ENCODE data around the gene MACROD2.

Gene MACROD2

DNA sequence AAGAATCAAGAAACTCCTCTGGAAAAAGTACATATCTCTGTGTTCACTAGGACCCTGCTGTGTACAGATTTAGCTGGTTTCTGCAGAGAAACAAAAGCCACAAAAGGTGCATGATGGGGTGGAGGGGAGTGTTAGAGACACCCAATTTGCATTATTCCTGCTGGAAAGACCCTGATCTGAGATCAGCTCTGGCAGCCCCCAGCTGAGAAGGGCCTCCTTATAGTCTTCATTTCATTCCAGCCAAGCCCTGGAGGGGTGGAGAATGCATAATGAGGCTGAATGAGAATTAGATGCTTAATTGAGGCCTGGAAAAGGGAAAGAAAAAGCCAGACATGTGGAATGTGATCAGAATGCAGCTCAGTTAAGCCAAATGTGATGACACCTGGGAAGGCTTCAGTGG is 2032.4 kb downstream of the MACROD2 start:
- DNase-seq, result no peak

DNA sequence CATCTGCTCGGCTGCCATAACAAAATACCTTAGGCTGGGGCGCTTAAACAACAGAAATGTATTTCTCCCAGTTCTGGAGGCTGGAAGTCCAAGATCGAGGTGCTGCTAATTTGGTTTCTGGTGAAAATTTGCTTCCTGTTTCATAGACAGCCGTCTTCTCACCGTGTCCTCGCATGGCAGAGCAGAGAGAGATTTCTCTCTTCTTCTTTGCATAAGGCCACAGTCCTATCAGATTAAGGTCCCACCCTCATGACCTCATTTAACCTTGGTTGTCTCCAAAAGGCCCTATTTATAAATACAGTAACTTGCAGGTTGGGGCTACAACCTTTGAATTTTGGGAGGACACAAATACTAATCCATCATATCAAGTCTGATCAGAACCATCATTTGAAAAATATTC is 2033.6 kb downstream of the MACROD2 start:
- no peak for DNase-seq

DNA sequence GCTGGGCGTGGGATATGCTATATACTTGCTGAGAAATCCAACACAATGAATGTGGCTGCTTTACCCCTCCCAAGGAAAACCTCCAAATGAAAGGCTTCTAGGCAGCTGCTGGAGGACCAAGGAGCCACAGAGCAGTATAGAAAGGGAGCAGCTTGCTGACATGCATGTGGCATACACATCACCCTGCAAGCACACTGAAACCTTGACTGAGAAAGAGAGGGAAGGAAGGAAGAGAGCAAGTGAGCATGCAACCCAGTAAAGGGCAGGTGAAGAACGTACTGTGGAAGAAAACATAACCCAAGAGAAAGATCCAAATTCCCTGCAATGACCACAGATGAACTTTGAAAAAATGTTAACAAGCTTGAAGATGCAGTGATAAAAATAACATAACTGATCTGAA is 2034.9 kb downstream of the MACROD2 start:
- DNase-seq, result no peak

GRCh38 chr20:16035576-16035975 is 2040.3 kb downstream of the MACROD2 start:
- no peak for DNase-seq

DNA sequence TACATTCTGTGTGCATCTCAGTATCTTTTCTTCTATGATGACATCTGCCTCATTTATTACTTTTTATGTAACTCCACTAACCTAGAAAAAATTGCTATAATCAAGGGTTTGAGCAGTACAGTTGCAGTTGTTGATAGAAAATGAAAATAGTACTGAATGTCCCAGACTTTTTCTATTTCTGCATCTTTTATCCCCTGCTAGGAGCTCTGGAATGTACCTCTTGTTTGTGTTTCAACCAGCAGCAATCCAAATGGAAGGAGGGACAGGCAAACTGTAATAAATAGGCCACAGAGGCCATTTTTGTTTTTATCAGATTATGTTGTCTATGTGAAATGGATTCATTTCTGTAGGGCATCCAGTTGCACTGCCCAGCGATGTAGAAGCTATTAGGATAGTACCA is 2041.0 kb downstream of the MACROD2 start:
- DNase-seq, result no peak

DNA sequence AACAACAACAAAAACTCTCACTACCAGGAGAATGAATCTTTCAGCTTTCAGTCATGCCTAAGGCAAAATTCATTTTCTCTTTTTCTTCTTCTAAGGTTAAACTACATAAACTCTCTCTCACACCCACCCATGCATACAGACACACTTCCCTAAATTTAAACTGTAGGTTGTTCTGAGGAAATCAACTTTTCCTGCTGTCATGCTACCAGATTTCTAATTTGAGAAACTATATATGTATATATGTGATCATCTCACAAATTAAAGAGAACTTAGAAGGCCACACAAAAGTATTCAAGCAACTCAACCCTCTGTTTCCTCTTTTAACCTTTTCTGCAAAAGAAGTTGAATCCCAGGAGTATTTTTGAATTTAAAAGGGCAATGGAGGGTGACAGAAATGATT is 2045.4 kb downstream of the MACROD2 start:
- no peak for DNase-seq

DNA sequence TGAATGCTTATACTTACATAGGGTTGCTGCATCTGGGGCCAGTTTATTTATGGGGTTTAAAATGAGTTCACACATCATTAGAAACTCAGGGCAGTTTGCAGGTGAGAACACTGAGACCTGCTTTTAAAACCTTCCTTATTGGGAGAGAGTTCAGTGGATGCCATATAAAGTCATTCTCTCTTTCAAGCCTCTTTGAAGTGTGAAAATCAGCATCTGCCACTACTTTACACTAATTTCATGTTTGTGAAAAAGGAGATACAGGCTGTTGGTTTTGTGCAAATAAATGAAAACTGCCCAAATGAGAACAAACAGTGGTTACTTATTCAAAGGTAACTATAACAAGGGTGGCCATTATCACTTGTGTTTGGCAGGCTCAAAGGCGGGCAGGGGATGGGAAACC is 2047.4 kb downstream of the MACROD2 start:
- no peak for DNase-seq

- no peak for DNase-seq
These were observed 2048.6 kb downstream of the MACROD2 start for GRCh38 chr20:16043931-16044330.

GRCh38 chr20:16048876-16049275 is 2053.6 kb downstream of the MACROD2 start:
- no peak for DNase-seq

DNA sequence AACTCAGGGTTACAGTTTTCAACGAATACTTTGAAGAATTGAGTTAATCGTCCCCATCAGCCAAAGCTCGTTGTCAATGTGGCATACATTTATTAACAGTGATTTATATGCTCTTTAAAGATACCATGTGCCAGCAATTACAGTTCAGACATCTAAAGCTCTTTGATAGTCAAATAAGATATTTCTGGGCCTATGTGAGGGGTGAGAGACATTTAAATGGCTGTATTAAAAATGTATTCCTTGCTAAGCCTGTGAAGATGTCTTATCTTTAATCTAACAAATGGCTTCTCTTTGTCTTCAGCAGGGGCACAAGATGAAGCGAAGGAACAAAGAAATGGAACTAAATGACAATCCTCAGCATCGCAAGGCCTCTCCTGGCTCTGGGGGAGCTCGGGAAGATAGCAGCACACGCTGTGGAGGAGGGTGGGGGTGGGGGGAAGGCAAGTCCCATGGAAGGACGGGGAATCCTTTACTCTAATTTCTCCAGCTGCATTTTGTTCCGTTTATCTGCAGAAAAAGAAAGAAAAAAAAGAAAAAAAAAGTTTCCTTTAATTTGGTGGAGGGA is 2054.3 kb downstream of the MACROD2 start:
- no peak for DNase-seq

DNA sequence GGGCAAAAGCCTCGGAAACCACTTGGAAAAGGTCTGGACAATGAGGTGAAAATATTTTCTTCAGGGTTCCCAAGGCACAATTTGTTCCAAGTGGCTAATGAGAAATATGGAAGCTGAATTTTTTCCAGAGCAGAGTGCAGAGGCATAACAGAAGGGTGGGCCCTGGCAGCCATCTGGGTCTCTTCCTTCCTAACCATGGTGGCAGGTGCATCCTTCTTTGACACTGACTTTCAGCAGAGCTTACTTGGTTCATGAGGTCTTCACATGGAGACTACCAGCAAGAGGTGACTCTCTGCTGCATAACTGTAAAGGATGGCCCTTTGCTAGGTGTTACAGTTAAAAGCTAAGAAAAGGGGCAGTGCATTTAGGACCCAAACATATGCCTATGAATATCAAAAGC is 2055.1 kb downstream of the MACROD2 start:
- no peak for DNase-seq

GRCh38 chr20:16051968-16052367 is 2056.7 kb downstream of the MACROD2 start:
- no peak for DNase-seq

DNA sequence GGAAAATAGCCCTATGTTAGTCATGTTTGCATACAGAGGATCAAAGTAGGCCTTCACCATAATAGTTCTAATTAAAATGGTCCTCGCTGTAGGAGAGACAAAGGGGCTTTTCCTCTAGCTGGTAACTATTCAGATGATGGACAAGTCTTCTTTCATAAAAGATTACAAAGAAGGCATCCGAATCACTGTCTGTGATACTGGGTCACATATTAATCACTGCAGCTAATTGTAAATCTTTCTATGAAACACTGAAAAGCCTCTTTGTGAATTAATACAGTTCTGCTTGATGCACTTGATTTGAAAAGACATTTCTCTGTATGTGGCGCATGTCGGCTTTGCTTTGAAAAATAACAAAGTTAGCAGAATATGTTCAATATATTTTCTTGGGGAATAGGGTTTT is 2057.1 kb downstream of the MACROD2 start:
- no peak for DNase-seq

DNA sequence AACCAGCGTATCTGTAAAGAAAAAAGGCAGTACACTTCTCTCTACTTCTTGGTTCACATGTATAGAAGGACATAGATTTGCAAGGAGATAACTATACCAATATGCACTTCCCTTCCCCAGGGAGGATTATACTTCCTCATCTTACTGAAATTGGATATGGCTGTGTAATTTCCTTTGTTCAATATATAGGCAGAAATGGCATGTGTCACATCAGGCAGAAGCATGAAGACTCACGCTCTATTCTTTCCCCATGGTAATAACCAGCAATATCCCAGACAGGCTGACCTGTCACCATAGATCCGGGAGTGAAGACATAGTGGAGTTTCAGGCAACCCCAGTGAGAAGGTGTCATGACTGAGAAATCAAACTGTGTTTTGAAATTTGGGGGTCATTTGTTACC is 2059.7 kb downstream of the MACROD2 start:
- no peak for DNase-seq

GRCh38 chr20:16057651-16058050 is 2062.3 kb downstream of the MACROD2 start:
- no peak for DNase-seq

- DNase-seq, result no peak
These were observed 2063.0 kb downstream of the MACROD2 start for GRCh38 chr20:16058268-16058667.

DNA sequence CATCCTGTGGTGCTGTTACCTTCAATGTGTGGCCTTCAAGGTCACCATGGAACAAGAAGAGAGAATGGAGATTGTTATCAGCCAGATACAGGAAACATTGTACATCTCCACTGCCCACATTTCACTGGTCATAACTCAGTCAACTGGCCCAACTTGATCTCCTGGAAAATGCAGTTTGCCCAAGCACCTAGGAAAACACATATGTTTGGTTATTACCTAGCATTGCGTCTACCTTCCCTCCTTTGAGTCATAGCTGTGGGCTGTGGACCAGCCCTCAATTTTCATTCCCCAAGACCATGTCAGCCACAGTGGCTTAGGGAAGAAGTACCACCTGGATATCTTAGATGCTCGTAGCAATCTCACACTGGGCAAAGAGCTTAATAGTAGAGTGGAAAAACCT is 2064.5 kb downstream of the MACROD2 start:
- no peak for DNase-seq

DNA sequence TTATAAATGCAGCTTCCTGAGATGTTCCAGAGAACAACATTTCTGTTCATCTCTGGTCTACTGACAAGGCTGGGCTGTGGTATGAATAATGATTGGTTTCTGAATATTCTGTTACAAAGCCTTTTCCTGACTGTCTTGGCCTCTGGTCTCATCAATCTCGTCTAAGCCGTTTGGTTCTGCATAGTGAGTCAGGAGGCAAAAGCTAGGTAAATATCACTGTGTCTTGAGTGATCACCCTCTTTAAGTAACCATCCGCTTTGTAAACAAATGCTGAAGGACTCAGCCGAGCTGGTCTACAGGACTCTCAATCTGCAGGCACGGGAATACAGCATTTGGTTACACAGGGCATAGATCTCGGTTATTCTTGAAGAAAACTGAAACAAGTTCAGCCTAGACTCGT is 2066.0 kb downstream of the MACROD2 start:
- DNase-seq, result no peak

DNA sequence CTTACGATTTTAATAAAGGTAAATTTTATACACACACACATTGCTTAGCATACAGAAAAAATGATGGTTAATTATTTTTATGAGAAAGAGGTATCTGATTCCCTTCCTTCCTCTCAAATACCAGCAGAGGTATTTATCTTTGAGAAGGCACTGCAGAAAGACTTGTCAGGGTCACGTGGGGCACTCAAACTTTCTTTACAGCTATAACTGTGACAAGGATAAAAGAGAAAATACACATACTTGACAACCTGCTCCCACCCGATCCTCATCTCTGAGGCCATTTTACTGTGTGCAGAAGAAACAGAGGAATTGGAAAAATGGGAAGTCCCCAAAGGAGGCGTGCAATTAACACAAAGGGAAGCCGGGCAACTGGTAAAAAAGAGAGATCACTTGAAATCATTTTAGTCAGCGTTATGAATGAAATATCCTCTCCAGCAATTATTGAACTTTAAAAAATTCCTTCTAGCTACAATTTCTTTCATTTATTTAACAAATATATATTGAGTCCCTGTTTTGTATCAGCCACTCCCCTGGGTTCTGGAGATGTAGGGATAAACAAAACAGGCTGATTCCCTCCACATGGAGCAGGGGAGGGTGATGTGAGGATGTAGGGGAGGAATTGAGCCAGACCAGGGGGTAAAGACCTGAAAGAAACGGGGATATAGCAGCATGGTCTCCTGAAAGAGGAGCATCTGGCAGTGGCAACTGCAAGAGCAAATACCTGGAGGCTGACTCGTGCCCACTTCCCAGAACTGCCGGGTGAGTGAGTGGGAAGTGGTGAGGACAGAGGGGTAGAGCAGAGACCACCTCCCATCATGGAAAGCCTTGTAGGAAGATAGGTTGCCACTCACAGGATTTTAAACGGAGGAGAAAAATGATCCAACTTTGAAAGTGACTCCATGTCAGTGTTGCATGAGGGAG is 2067.6 kb downstream of the MACROD2 start:
- no peak for DNase-seq

- DNase-seq, result no peak
These were observed 2068.6 kb downstream of the MACROD2 start for GRCh38 chr20:16063881-16064280.

DNA sequence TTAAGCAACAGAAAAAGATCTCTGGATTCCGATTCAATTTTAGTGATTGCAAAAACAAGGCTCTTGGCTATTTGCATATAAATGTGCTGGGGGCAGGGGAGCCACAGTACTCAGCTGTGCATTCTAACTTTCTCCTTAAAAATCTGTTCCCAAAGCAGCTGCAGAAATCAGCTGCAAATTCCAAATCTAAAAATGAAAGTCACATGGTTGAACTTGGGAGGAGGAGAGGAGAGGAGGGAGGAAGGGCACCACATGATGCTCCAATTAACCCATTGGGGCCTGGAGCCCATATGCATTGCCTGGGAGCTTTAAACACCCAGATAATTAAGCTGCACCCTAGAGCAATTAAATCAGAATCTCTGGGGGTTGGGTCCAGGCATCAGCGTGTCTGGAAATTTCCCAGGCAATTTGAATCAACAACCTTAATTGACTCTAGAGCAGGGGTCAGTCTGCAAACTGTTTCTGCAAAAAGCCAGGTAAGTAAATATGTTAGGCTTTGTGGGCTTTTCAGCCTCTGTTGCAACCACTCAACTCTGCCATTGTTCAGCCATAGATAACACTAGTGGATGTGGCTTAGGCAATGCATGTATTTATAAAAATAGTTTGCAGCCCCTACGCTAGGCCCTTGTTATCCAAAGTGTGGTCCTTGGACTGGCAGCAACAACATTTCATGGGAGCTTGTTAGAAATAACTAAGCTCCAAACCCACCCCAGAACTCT is 2069.8 kb downstream of the MACROD2 start:
- no peak for DNase-seq

DNA sequence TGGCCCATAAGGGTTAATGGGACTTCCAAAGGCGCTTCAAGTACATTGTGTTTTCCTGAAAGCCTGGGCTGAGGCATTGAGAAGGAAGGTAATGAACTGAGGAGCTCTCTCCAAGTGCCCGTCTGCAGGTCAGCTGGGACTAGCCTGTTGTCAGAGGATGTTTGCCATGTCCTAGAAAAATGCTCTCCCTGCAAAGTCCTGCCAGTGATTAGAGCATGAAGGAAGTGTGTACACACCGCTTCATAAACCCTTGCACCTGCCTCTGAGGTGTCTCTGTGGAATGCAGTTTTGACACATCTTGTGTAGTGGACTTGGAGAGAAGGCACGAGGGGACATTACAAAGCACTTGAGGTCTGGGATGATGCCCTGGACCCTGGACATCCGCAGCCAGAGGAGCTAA is 2071.3 kb downstream of the MACROD2 start:
- no peak for DNase-seq

DNA sequence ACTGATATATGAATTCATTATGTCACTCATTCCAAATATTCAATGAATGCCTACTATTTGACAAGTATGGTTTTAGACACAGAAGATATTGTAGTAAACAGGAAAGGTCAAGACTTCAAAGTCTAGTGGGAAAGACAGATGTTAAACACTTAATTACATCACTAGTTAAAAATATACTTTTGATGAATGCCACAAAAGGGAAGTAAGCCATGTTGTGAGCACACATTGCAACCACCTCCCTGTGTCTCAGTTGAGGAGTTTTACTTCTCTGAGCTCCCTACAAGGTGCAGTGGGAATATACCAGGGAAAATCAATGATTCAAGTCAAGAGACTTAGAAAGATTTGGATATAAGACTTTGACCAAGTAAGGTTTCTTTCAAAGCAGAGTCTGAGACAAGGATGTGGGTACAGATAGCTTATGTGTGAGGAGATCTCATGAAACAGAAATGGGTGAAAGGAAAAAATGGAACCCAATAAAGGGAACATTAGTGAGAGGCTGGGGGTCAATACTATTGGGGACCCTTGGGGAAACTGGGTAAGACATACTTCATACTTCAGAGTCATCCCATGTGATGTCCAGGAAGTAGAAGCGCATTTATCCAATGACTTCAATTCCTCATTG is 2074.2 kb downstream of the MACROD2 start:
- DNase-seq, result no peak

DNA sequence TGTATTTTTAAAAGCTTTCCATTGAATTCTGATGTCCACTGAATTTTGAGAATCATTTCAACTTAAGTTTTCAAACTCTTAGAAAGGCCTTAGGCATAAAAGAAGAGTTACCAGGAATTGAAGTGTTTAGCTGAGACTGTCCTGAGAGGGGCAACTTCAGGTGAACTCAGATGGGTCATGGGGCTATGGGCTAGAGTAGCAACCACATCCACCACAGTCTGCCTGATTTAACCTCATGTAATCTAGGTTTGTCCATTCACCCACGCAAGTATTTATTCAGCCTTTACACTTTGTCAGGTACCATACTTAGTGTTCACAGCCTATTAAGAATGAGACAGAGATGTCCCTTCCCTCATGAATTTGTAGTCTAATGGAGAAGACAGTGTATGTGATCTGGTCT is 2076.9 kb downstream of the MACROD2 start:
- DNase-seq, result no peak
